H7 (cell line): ENCODE results near the gene PHF21A. TPM values are rescaled to one million over a fixed set of nuclear protein-coding genes. Genes with fewer than 3 reads are reported as not detected.

Source experiments
- DNase-seq: peaks from one replicate; pipeline ENCODE4 v3.0.0; 2012
- H3K27me3 ChIP-seq: 2 replicates; pipeline ENCODE4 v1.6.0; 2011; ENCODE audit warnings: mild to moderate bottlenecking, low read length; ENCODE audit not compliant: control insufficient read depth, insufficient read depth
- H3K36me3 ChIP-seq: replicated peaks from 2 replicates; pipeline ENCODE4 v1.5.1; 2011; ENCODE audit warnings: low read length; ENCODE audit not compliant: control insufficient read depth, insufficient read depth
- H3K4me3 ChIP-seq: 2 replicates; pipeline ENCODE4 v1.5.1; 2011; ENCODE audit warnings: low read depth, mild to moderate bottlenecking, control low read depth, low read length, moderate library complexity; ENCODE audit not compliant: insufficient read depth
- total RNA-seq: library from RNA; depleted of rRNA; stranded (reverse); fragments of >200 nt; shearing (Covaris generic); gene quantifications from 2 replicates; pipeline ENCODE4 v1.2.3, GENCODE V29; 2014

The PHF21A gene
- total RNA-seq, 1 experiment from 2014 or later = 10.1 TPM

DNA sequence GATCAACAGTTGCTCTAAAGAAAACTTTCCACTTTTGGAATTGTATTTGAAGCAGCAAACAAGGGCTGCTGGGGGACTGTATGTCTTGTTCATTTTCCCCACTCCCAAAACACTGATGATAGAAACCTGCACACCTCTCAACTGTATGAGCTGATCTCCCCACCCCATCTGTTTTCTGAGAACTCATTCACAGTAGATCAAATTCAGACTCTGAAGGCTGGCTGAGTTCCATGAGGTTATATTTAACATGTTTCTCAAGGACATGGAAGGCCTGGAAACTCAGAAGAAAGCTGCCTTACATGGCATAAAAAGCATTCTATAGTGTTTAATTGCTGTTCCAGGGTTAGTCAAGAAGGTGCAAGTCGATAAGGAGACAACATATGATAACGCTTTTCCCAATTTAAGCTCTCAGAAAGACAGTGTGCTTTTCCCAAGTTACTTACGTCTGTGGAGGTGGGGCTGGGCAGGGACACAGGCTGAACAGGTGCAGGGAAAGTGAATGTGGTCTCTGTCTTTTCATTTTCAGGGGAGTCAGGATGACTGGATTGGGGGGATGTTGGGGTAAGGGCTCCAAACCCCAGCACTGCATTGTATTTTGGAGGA is 175.8 kb downstream of the PHF21A start:
- Histone ChIP-seq H3K4me3 (no peak overlapping the region), H3K27me3 (no peaks in the 10 kb centered on the region), H3K36me3 (peaks cover 8% of the 10 kb centered on the region)
- DNase-seq = no peak

DNA sequence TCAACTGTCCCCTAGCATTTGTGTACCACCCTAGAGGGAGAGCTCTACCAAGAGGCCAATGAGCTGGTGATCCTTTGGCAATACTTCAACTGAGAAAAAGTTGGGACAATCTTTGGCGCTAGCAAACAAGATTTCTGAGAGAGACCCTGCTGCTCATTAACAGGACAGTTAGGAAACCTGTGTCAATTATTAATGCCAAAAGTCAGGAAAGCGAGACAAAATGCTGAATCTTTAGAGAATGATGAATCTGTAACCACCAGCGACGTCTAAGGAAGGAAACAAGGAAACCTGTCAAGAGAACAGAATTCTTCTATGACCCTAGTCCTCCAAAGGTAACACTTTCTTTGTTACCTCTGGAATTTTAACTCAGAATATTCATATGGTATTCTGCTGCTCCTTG is 178.9 kb downstream of the PHF21A start:
- no peak for DNase-seq
- Histone ChIP-seq H3K36me3 (peaks cover under 1% of the 10 kb centered on the region; the same call in 1 of the 2 replicates), H3K4me3 (no peak overlapping the region), H3K27me3 (no peaks in the 10 kb centered on the region)

DNA sequence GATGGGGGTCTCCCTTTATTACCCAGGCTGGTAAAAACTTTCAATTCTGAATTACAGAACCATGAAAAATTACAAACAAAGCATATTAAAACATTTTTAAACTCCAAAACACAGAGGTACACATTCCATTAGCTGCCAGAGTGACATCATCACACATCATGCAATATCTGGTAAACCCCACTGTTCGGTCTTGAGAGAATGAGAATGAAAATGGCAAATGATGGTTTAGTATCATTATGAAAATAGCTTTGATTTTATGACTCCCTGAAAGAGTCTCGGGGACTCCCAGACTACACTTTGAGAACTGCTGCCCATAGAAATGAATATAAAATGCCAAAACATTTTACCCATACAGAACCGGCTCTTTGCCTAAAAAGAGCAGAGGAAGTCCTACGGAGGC is 180.0 kb downstream of the PHF21A start:
- no peak for DNase-seq

DNA sequence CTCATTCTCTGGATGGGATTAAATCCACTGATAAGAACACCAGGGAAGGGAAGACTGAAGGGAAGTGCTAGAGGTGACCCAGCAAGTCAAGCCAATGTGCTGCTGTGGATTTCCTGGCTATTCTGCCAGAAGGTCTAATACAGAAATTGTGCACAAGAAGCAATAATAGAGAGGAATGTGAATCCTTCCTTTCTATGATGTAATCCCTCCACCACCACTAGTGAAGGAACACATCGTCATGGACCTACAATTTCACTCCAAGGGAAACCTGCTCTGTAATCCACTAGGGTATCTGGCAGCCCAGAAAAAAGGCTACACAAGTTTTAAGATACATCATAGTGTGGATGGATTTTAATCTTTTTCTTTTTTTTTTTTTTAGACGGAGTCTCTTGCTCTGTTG is 181.4 kb downstream of the PHF21A start:
- no peaks in the 10 kb centered on the region for H3K27me3 ChIP-seq
- H3K36me3 ChIP-seq = peaks cover 3% of the 10 kb centered on the region
- DNase-seq = no peak
- H3K4me3 ChIP-seq = no peak overlapping the region

More for the DNA sequence above, 180.0 kb downstream of the PHF21A start:
- Histone ChIP-seq H3K4me3 (no peak overlapping the region), H3K27me3 (no peaks in the 10 kb centered on the region), H3K36me3 (no peaks in the 10 kb centered on the region; the same call in 1 of the 2 replicates)

DNA sequence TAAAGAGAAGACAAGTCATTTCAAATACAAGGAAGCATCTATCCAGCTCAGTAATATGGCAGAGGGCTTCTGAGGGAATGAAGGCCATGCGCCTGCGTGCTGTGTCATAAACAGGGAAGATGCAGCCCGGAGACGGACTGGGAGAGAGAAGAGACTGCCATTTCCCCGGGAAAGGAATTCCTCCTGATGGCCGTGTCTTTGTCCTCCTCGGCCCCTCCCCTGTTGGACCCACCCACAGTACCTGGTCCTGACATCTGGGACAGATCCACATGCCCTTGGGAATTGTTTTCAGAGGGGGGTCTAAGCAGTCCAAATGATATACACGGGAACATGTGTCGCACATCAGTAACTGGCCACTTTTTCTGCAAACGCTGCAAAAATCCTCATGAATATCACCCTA is 183.3 kb downstream of the PHF21A start:
- peaks cover 9% of the 10 kb centered on the region for H3K36me3 ChIP-seq
- H3K4me3 ChIP-seq = no peak overlapping the region
- no peaks in the 10 kb centered on the region for H3K27me3 ChIP-seq
- peak; percentile 36 for DNase-seq

DNA sequence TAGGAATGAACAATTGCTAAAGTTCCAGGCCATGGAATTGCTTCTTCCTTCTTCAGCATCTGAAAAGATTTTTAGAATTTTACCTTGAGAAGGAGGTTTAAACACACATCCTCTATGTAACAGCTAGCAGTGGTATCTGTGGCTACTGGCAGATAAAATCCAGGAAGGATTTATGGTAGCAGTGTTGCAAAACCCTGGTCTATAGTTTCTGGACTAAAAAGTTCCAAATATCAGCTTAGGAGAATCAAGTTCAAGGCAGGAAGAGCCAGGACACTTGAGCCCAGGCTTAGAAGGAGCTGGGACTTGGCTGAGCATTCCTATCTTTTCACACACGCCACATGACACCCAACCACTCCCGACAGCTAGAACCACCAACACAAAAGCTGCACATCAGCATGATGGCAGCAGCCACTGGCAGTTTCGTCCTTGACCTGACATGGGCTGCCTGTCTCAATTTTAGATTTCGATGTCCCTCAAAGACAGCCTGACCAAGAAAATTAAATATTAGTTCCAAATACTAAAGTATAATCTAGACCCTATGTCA is 184.7 kb downstream of the PHF21A start:
- H3K4me3 ChIP-seq = no peak overlapping the region
- DNase-seq = peak; percentile 19
- H3K27me3 ChIP-seq = no peaks in the 10 kb centered on the region
- H3K36me3 ChIP-seq = peaks cover 11% of the 10 kb centered on the region

DNA sequence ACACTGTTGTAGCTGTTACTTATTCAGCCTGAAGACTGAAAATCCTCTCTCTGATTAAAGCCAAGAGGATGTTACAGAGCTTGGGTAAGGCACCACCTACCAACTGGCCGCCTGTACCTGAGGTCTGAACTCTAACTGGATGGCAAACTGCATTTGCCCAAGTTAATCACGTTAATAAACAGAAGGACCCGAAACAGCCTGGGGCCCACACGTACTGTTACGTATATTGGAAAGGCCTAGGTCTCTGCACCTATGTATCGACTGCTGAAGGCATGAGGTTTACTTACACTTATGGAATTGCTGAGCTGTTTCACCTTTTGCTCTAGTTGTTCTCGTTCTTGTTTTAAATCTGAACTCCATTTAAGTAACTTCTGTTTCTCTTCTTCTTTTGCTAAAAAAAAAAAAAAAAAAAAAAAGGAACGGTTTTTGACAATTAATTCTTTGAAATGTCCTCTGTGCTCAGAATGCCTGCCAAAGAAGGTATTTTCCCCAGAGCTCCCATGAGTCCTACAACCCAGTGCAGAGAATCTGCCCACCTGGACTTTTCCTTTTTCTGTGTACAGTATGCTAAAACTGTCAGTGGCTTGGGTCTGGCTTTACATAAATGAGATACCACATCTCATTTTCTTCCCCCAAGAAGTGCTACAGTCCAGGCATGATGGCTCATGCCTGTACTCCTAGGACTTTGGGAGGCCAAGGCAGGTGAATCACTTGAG is 185.7 kb downstream of the PHF21A start:
- peaks cover 11% of the 10 kb centered on the region for H3K36me3 ChIP-seq
- no peak for DNase-seq
- no peaks in the 10 kb centered on the region for H3K27me3 ChIP-seq
- no peak overlapping the region for H3K4me3 ChIP-seq

DNA sequence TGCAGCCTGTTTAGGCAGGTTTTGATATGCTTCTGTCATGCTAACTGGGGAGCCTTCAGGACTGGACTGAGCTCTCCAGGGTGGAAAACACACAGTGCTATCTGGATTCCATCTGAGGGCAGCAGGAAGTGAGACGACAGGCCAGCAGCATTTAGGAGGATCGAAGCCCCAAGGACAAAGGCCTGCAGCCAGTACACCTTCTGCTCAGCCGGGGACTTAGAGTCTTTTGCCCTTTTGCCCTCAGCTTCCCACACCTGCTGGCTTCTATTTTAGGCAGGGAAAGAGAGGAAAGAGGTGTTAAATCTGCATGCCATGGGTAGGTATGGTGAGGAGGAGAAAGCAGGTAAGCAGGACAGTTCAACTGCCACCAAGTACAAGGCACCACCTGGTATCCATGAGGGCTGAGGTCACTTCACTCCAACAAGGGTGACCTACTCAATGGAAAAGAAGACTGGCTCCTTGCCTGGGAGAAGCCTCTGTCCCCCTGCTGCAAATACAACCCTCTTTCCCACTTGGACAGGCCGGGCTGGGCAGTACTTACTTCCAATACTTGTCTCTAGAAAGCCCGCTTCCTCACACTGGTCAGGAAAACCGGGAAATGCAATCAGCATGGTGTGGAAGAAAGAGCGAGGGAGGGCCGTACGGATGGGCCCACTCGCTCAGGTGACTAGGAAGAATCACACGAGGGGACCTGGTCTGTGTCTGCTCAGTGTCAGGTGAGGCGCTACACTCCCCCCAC is 186.5 kb downstream of the PHF21A start:
- Histone ChIP-seq H3K4me3 (no peak overlapping the region), H3K27me3 (no peaks in the 10 kb centered on the region), H3K36me3 (peaks cover 11% of the 10 kb centered on the region)
- DNase-seq = peak; percentile 22

DNA sequence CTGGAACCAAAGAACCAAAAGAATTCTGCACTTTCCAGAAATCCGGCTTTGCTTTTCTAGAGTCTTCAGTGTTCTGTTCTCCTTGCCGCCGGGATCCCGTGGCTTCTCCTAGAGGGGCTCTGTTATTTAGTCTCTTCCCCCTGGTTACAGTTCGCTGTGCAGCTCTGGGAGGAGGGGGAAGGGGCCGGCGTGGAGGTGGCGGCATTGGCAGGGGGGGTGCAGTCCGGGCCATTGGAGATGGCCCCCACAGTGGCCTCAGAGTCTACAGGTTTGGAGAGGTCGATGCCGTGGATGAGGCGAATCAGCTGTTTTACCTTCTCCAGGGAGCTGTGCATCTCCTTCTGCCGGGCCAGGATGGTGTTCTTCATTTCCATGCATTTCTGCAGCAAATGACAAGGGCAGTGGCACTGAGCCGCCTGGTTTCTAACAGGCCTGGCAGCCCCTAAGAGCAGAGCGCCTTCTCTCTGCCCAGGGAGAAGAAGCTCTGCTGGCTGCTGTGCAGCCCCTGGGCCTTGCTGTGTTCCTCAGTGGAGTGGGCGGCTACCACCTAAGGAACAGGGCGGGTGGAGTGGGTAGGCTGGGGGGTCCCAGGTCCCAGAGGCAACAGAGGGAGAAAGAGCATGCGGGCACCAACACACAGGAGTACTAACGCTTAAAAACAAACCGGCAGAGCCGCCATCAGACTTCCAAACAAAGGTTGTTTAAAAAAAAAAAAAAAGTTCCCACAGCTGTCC is 187.2 kb downstream of the PHF21A start:
- no peaks in the 10 kb centered on the region for H3K27me3 ChIP-seq
- H3K36me3 ChIP-seq = peaks cover 11% of the 10 kb centered on the region
- no peak overlapping the region for H3K4me3 ChIP-seq
- DNase-seq = peak; percentile 33

DNA sequence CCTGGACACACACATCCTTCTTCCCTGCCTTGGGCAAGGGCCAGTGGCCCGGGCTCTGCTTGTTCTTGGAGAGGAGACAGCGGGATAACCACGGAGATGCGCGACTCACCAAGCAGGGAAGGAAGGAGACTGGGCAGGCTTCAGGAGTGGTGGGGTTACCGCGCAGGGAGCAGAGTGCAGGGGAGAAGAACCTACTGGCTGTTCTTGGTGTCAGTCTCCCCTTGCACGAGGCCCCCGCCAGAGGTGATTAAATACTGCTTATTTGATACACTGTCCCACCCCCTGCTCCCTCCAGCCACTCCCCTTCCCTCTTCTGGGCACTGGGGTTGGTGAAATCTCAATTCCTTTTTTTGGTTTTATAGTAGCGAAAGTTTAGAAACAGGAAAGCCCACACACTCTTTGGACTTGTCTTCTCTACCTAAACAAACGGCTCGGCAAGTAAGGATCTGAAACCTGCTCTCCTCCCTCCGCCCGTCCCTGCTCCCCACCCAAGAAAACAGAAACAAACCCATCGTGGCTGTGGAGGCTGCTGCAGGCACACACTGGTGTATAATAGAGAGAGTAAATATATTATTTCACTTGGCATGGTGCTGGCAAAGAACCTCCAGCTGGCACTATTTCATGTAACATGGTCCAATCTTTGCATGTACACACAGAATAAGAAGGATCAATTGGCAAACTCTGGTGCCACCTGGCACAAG is 188.0 kb downstream of the PHF21A start:
- Histone ChIP-seq H3K27me3 (no peaks in the 10 kb centered on the region), H3K36me3 (peaks cover 11% of the 10 kb centered on the region), H3K4me3 (no peak overlapping the region)
- peak; percentile 31 for DNase-seq

DNA sequence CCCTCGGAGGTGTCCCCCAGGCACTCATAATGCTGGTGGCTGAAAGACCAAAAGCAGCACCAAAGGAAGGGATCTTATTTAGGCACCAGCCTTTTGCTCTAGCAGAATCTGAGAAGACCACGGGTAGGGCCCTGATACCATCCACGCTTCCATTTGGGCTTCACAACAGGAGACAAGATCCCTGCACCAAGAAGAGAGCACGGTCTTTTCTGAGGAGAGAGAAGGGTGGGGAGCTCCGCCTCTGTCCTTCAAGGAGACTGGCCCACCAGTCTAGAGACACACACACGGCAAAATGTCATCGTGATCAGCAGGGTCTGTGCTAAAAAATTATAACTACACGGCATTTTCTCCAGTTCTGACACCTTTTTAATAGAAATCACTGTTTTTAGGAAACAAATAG is 189.0 kb downstream of the PHF21A start:
- Histone ChIP-seq H3K27me3 (no peaks in the 10 kb centered on the region), H3K36me3 (peaks cover 11% of the 10 kb centered on the region), H3K4me3 (no peak overlapping the region)
- no peak for DNase-seq

DNA sequence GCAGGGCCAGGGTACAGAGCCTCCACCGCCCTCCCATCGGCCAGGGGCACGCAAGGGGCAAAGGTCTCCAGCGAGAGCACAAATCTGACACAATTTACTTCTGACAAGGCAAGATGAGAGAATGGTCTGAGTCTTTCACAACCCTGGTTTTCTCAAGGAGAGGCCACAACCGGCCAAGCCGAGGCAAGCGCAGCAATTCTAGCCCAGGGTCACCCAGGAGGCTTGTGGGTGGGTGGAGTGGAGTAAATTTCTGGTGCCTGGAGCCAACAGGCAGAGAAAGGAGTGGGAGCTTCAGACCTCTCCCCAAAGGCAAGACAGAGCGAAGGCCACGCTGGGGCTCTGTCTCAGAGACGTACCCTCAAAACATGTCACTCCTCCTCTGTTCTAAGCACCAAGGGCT is 189.5 kb downstream of the PHF21A start:
- H3K36me3 ChIP-seq = peaks cover 14% of the 10 kb centered on the region
- no peaks in the 10 kb centered on the region for H3K27me3 ChIP-seq
- peak; percentile 39 for DNase-seq
- H3K4me3 ChIP-seq = no peak overlapping the region

DNA sequence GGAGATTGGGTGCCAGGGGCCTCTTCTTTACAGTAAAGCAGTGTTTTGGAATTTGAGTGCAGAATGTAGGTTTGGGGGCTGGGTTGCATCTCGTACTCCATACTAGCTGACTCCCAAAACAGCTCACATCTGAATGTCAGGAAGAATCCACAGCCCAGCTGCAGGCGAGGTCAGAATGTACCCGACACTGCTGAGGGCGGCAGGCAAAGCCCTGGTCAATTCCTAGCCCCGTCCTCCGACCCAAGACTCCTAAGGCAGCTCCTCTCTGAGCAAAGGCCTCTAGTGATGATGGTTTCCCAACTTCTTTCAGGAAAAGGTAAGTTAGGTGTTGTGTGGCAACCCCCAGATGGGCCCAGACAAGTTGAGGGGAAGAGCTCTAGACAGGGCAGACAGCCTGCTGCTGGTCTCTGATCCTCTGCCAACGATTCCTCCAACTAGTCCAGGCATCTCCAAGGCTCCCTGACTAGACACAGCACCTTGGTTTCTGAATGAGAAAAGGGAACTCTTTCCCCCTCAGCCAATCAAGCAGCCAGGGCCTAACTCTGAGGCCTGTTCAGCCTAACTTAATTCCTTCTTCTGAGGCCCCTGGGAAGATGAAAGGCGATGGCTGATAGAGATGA is 190.2 kb downstream of the PHF21A start:
- DNase-seq = no peak

More for the DNA sequence above, 190.2 kb downstream of the PHF21A start:
- Histone ChIP-seq H3K4me3 (no peak overlapping the region), H3K36me3 (peaks cover 16% of the 10 kb centered on the region), H3K27me3 (no peaks in the 10 kb centered on the region)
